HG02852 (cell line): ENCODE data around the gene SSX2IP.
"Not testable (repeated sequence)": the region's sequence is repeated elsewhere in the genome, so short reads cannot be mapped to it uniquely, and the experiment has no call there.

Experiments
- ATAC-seq: cut with Tn5 transposase; IDR thresholded peaks from one replicate; pipeline ENCODE4 v1.9.1; 2021; ENCODE audit warnings: mild to moderate bottlenecking, moderate library complexity; ENCODE audit not compliant: unreplicated experiment

SSX2IP gene

GRCh38 chr1:84690397-84691121, at the start of gene SSX2IP:
TSS of gene SSX2IP (minus strand) at chr1:84690461. CDS start at chr1:84671219, 19,242 bp downstream.
- peak; percentile 93 for ATAC-seq

GRCh38 chr1:84738237-84738636, 48.0 kb upstream of the SSX2IP start:
- ATAC-seq = no peak

GRCh38 chr1:84737590-84737989, 47.3 kb upstream of the SSX2IP start:
- ATAC-seq = no peak

GRCh38 chr1:84736944-84737343, 46.7 kb upstream of the SSX2IP start:
- ATAC-seq = no peak

GRCh38 chr1:84736445-84736844, 46.2 kb upstream of the SSX2IP start:
- no peak for ATAC-seq

GRCh38 chr1:84735483-84735882, 45.2 kb upstream of the SSX2IP start:
- ATAC-seq = no peak

GRCh38 chr1:84732520-84732919, 42.3 kb upstream of the SSX2IP start:
- ATAC-seq = no peak

- ATAC-seq = no peak
These were observed 41.3 kb upstream of the SSX2IP start for GRCh38 chr1:84731519-84731918.

GRCh38 chr1:84727711-84728110, 37.5 kb upstream of the SSX2IP start:
- ATAC-seq = not testable (repeated sequence)

- no peak for ATAC-seq
These were observed 36.6 kb upstream of the SSX2IP start for GRCh38 chr1:84726593-84727499.

GRCh38 chr1:84724128-84724860, 34.0 kb upstream of the SSX2IP start:
- ATAC-seq = no peak

GRCh38 chr1:84722794-84723193, 32.5 kb upstream of the SSX2IP start:
- ATAC-seq = no peak

- ATAC-seq = not testable (repeated sequence)
These were observed 31.6 kb upstream of the SSX2IP start for GRCh38 chr1:84721872-84722271.

- ATAC-seq = no peak
These were observed 30.9 kb upstream of the SSX2IP start for GRCh38 chr1:84721152-84721551.

- no peak for ATAC-seq
These were observed 30.0 kb upstream of the SSX2IP start for GRCh38 chr1:84720221-84720780.

- no peak for ATAC-seq
These were observed 29.4 kb upstream of the SSX2IP start for GRCh38 chr1:84719543-84720217.

- ATAC-seq = no peak
These were observed 25.2 kb upstream of the SSX2IP start for GRCh38 chr1:84715342-84716019.

GRCh38 chr1:84712276-84712874, 22.1 kb upstream of the SSX2IP start:
- no peak for ATAC-seq

- no peak for ATAC-seq
These were observed 21.6 kb upstream of the SSX2IP start for GRCh38 chr1:84711869-84712268.
